ENCODE measurements around the gene CCDC187. TPM values are rescaled to one million over a fixed set of nuclear protein-coding genes. Genes with fewer than 3 reads are reported as not detected.

Gene CCDC187
- total RNA-seq, 1 experiment from 2014 or later = not detected

DNA sequence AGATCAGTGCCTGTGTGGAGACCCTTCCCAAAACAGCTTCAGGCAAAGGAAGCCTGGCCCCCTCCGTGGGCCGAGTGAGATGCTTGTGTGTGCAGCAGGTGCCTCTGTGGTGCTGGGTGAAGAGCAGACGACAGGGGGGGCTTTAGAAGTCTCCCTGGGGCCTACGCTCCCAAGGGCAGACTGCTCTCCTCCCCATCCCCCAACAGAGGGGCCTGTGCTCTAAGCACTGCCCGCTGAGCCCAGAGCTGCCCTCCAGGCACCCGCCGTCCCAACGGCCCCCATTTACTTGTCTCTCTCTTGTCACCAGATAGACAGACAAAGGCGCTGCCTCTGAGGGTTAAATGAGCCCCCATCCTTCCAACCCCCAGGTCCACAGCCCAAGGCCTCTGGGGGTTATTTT, 96.3 kb downstream of the CCDC187 start:
- H3K9me3 ChIP-seq (replicated peaks) = no peaks in the 10 kb centered on the region; the same call in 1 of the 2 replicates
- H3K4me1 ChIP-seq (replicated peaks) = no peaks in the 10 kb centered on the region
- no peak overlapping the region for H3K4me3 ChIP-seq
- no peak for DNase-seq (ENCODE audit: low read depth in 1 of 2, low spot score in 2 of 2)
- no peak overlapping the region for H3K27ac ChIP-seq
- H3K36me3 ChIP-seq = no peaks in the 10 kb centered on the region
- H3K27me3 ChIP-seq (replicated peaks) = peaks cover 25% of the 10 kb centered on the region

DNA sequence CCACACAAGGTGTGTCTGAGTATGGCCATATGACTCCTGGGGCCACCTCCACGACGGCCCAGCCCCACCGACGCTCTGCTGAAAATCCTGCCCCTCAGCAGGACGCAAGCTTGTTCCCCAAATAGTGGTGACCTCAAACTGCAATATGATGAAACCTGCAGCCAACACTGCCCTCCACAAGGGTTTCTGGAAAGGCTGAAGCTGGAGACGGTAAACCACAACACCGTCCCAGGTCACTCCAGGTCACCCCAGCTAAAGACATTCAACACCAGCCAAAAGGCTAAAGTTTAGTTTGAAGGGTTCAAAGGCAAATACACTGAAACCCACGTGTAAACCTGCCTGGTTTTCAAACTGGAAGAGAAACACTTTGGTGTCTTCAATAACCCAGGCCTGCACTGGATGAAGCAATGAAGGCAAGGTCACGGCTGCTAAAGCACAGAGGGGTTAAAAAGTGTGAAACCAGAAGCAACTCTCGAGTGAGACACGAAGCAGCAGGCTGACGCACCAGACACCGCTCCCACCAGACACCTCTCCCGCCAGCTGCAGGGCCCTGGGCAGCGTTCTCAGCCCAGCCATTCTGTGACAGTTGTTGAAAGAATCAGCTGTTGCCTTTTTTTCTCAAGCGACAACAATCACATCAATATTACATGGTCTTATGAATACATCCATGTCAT, 97.2 kb downstream of the CCDC187 start:
- no peak overlapping the region for H3K4me3 ChIP-seq
- H3K9me3 ChIP-seq (replicated peaks) = no peaks in the 10 kb centered on the region; the same call in 1 of the 2 replicates
- no peaks in the 10 kb centered on the region for H3K36me3 ChIP-seq
- no peak overlapping the region for H3K27ac ChIP-seq
- H3K4me1 ChIP-seq (replicated peaks) = no peaks in the 10 kb centered on the region
- H3K27me3 ChIP-seq (replicated peaks) = peaks cover 33% of the 10 kb centered on the region
- DNase-seq (ENCODE audit: low read depth in 1 of 2, low spot score in 2 of 2) = no peak

DNA sequence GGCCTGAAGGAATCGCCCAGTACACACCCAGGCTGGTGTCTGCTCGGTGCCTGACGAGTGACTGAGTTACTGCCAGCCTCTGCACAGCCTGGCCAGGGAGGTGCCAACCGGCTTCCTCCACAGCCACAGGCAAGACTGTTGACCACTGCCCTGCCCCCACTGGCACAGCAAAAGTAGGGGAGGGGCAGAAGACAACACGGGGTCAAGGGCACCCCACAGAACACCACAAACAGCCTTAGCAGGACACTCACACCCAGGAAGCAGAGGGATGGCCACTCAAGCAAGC, 98.2 kb downstream of the CCDC187 start:
- Histone ChIP-seq H3K4me1 (replicated peaks) (no peaks in the 10 kb centered on the region), H3K36me3 (no peaks in the 10 kb centered on the region), H3K27ac (no peak overlapping the region), H3K4me3 (no peak overlapping the region), H3K27me3 (replicated peaks) (peaks cover 44% of the 10 kb centered on the region), H3K9me3 (replicated peaks) (no peaks in the 10 kb centered on the region; the same call in 1 of the 2 replicates)
- no peak for DNase-seq (ENCODE audit: low read depth in 1 of 2, low spot score in 2 of 2)

DNA sequence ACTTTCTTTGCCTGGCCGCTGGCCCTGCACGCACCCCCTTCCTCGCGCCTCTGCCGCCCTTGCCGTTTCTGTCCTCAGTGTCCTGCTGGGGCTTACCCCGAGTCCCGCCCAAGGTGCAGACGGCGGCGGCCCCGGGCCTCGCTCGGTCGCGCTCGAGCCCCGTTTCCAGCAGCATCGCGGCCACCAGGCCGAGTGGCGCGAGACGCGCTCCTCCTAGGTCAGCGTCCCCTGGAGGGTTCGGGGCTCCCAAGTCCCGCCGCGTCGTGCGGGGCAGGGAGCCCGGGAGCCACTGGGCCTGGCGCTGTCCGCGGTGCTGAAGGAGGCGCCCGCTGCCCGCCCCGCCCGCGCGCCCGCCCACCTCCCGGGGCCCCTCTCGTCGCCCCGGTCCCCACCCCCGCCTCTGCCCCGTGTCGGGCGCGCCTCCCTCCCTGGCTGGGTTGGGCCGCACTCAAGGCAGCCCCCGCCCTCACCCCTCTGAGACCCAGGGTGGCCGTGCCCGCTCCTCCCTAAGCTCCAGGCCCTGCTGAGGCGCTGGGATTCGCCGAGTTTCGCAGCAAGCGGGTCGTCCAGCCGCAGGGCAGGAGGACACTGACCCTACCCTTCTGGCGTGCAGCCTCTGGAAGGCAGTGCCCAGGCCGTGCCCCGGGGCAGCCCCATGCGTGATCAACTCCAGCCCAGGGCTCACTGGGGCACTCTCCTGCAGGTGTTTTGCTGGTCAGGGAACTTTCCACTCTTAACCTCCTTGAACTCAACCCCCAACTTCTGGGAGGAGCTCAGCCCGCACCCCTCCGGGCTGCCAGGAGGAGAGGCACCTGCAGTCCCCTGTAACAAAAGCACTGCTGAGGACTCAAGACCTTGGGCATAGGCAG, 98.8 kb downstream of the CCDC187 start, which contains the start of gene LHX3:
Gene LHX3 (minus strand): TSS at position 291 of the 869 bp plus-strand sequence. CDS start 116 bp downstream, at position 175.
- DNase-seq (ENCODE audit: low read depth in 1 of 2, low spot score in 2 of 2) = peak in 1 of 2 experiments; percentile 15
- Histone ChIP-seq H3K4me3 (no peak within 1 kb of the TSS), H3K4me1 (replicated peaks) (no peaks in the 10 kb centered on the region), H3K9me3 (replicated peaks) (no peaks in the 10 kb centered on the region; the same call in 1 of the 2 replicates), H3K27me3 (replicated peaks) (peaks cover 50% of the 10 kb centered on the region), H3K36me3 (no peaks in the 10 kb centered on the region), H3K27ac (no peak within 1 kb of the TSS)

DNA sequence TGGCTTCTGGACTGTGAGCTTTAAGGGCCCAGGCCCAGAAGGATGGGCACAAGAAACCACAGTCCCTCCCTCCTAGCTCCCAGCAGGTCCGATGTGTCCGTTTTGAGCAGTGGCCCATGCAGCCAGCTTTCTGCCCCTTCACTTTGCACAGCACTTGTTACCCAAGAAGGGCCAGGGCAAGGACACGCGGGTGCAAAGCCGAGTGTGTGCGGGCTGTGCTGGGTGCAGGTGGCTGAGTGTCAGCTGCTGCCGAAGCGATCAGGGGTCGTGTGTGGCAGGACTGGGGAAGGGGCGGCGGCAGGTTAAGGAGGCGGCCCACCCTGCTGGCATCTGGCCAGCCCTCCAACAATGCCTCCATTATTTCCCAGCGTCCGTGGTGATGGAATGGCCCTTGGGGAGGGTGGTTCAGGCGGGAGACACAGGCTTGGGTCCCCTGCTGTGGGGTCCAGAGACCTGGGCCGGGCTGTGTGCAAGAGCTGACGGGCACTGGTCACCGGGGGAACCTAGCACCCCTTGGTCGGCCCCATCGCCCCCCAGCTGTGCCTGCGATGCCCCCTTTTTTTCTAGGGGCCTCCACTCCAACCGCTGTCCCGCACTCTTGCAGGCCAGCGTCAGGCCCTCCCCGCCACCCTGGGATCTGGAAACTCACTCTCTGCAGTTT, 99.6 kb downstream of the CCDC187 start:
- no peak overlapping the region for H3K27ac ChIP-seq
- H3K27me3 ChIP-seq (replicated peaks) = peaks cover 58% of the 10 kb centered on the region
- no peaks in the 10 kb centered on the region for H3K4me1 ChIP-seq (replicated peaks)
- DNase-seq (ENCODE audit: low read depth in 1 of 2, low spot score in 2 of 2) = no peak
- no peaks in the 10 kb centered on the region for H3K36me3 ChIP-seq
- no peaks in the 10 kb centered on the region; the same call in 1 of the 2 replicates for H3K9me3 ChIP-seq (replicated peaks)
- no peak overlapping the region for H3K4me3 ChIP-seq

DNA sequence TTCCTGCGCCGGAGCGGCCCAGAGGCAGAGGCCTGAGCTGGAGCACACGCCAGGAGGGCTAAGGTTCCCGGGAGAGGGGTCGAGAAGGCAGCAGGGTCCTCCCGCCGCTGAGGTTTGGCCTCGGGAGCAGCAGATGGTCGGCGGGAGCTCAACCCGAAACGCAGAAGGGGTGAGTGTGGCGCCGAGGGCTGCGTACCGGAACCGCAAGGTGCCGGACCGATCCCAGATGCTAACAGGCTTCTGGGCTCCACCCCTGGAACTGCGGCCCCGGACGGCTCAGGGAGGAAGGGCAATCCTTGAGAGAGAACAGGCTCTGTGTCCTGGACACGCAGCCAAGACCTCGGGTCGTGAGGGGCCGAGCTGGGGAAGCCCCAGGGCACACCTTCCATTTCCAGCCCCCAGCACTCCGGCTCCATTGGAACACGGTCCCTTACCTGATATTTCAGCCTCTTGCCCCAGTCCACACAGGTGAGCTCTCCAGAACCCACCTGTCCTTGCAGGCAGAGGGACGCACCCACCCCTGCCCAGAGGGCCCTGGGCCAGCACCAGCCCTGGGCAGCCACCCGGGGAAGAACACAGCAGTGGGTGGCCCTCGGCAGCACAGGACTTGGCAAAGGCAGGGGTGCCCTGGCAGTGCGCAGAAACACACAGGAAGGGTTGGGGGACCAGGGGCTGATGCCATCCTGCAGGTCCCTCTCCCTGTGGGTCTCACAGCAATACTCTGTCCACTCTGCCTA, 100.3 kb downstream of the CCDC187 start:
- H3K36me3 ChIP-seq = no peaks in the 10 kb centered on the region
- no peak for DNase-seq (ENCODE audit: low read depth in 1 of 2, low spot score in 2 of 2)
- H3K27ac ChIP-seq = no peak overlapping the region
- H3K4me3 ChIP-seq = no peak overlapping the region
- no peaks in the 10 kb centered on the region for H3K4me1 ChIP-seq (replicated peaks)
- H3K9me3 ChIP-seq (replicated peaks) = no peaks in the 10 kb centered on the region; the same call in 1 of the 2 replicates
- peaks cover 62% of the 10 kb centered on the region for H3K27me3 ChIP-seq (replicated peaks)

DNA sequence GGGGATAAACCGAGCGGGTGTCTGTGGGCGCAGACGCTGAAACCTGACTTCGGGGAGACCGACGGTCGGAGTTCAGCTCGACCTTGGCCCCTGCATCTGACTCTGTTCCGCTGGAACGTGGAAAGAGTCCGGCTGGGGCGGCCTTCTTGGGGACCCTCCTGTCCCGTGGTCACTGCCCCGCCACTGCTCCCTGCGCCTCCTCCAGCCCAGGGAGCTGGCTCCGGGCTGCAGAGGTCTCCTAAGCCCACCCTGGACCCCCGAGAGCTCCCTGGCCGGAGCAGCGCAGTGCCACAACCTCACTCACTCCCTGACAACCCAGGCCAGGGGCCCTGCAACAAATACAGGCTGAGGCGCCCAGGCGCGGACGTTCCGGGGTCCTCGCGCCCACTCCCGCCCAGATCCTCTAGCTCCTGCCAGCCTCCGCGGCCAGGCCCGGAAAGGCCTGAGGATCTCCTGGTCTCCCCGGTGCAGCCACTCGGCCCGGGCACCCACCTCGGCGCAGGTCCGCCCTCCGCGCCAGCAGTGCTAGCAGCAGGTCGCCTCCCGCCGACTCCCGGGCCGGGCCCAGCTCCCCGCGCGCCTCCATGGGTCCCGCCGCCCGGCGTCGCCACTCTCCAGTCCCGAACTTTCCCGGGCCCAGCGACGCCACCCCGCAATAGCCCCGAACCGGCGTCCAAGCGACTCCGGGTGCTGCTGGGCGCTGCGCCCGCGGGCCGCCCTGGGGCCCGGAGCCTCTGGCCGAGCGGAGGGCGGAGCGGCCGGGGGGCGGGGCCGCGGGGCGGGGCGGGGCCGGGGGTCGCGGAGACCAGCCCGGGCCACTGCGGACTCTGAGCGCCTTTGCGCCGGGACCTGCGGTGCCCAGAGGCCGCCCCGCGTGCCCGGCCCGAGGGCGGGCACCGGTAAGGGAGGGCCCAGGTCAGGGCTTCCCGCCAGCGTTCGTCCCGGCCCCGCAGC, 101.2 kb downstream of the CCDC187 start:
- DNase-seq (ENCODE audit: low read depth in 1 of 2, low spot score in 2 of 2) = no peak
- H3K4me1 ChIP-seq (replicated peaks) = no peaks in the 10 kb centered on the region
- no peak overlapping the region for H3K4me3 ChIP-seq
- H3K27ac ChIP-seq = no peak overlapping the region
- peaks cover 70% of the 10 kb centered on the region for H3K27me3 ChIP-seq (replicated peaks)
- H3K36me3 ChIP-seq = no peaks in the 10 kb centered on the region
- H3K9me3 ChIP-seq (replicated peaks) = no peaks in the 10 kb centered on the region; the same call in 1 of the 2 replicates

DNA sequence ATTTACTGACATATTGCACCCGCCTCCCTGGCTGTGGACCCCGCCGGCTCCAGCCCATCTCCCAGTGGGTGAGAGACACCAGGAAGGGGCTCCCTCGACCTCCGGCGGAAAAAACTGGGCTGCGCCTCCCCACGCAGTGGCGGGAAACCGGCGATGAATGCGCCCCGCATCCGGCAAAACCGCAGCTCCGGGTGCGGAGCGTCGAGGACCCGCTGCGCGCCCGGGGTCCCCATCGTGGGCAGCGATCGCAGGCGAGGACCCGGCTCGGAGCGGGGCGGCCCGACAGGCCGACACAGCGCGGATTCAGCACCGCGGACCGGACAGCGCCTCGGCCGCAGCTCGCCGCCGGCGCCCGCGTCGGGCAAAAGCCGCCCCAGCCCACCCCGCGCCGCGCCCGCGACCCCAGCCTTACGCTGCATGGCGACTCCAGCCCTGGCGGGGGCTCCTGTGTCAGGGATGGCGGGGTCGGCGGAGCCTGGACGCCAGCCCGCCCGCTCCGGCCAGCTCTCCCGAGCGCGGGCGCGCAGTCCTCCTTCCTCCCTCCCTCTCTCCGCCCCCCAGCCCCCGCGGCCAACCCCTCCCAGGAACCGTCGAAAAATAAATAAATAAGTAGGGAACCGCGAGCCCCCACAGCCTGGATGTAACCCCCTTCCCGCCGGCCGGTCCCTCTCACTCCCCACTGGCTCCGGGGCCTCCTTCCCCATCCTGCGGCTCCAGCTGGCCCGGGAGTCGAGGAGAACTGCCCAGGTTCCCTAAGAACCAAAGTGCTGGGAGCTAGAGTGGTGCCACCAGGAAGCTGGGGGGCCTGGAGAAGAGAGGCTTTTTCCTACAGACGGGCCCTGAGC, 102.1 kb downstream of the CCDC187 start:
- Histone ChIP-seq H3K36me3 (no peaks in the 10 kb centered on the region), H3K27me3 (replicated peaks) (peaks cover 79% of the 10 kb centered on the region), H3K4me1 (replicated peaks) (no peaks in the 10 kb centered on the region), H3K9me3 (replicated peaks) (no peaks in the 10 kb centered on the region; the same call in 1 of the 2 replicates), H3K4me3 (no peak overlapping the region), H3K27ac (no peak overlapping the region)
- no peak for DNase-seq (ENCODE audit: low read depth in 1 of 2, low spot score in 2 of 2)

DNA sequence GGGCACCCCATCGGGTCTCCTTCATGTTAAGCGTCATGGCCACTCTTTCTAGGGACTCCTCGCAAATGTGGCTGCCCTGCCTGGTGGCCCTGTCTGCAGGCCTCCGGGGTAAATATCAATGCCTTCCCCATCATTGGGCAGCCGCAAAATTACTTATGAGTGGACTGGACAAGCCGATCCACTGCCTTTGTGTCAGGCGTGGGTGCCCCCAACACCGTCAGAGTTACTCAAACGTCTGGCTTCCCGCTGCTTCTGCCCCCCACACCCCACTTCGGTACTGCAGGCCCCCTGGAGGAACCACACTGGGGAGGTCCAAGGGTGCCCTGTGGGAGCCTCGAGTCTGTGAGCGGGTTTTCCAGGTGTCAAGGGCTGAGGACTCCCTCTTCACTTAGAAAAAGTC, 102.7 kb downstream of the CCDC187 start:
- Histone ChIP-seq H3K36me3 (no peaks in the 10 kb centered on the region), H3K4me1 (replicated peaks) (no peaks in the 10 kb centered on the region), H3K27me3 (replicated peaks) (peaks cover 86% of the 10 kb centered on the region), H3K9me3 (replicated peaks) (no peaks in the 10 kb centered on the region; the same call in 1 of the 2 replicates), H3K4me3 (no peak overlapping the region), H3K27ac (no peak overlapping the region)
- no peak for DNase-seq (ENCODE audit: low read depth in 1 of 2, low spot score in 2 of 2)

DNA sequence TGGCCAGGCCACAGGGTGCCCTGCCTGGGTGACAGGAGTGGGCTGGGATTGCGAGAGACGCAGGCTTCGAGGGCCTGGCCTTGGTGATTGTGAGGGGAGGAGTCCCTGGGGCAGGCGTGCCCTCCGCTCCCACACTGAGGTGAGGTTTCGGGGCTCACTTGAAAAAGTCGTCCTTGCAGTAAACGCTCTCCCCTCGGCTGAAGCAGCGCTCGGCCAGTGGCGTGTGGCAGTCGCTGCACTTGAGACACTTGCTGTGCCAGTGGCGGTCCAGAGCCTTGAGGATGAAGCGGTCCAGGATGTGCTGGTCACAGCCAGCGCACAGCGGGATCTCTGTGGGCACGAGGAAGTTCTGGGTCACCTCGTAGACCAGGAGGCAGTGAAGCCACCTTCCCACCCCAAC, 103.5 kb downstream of the CCDC187 start:
- Histone ChIP-seq H3K9me3 (replicated peaks) (no peaks in the 10 kb centered on the region; the same call in 1 of the 2 replicates), H3K36me3 (no peaks in the 10 kb centered on the region), H3K27ac (no peak overlapping the region), H3K4me3 (no peak overlapping the region), H3K27me3 (replicated peaks) (peaks cover 88% of the 10 kb centered on the region), H3K4me1 (replicated peaks) (no peaks in the 10 kb centered on the region)
- no peak for DNase-seq (ENCODE audit: low read depth in 1 of 2, low spot score in 2 of 2)

Measured in SJSA1 (cell line).